Keratinocyte (primary cell): Measurements from ENCODE around the gene PARP4.
"Not testable (repeated sequence)": the region's sequence is repeated elsewhere in the genome, so short reads cannot be mapped to it uniquely, and the experiment has no call there.

ENCODE experiments used
- EZH2 ChIP-seq: IDR thresholded peaks from one replicate; pipeline ENCODE4 v1.6.1; 2012; ENCODE audit warnings: inconsistent platforms, mild to moderate bottlenecking, low read length, moderate library complexity
- TF ChIP-seq, protein P1 (sequence below), 3 experiments: IDR thresholded peaks in 1 of 3; conservative IDR thresholded peaks in 1 of 3; optimal IDR thresholded peaks in 1 of 3; 2 replicates in 2 of 3; 3 replicates in 1 of 3; pipeline versions ENCODE3 to v1.5.1; 2011; ENCODE audit warnings: low read length in 3 of 3, mild to moderate bottlenecking in 3 of 3, moderate library complexity in 2 of 3, control low read depth in 1 of 3, inconsistent platforms in 1 of 3; ENCODE audit not compliant: insufficient read depth in 2 of 3; ENCODE audit errors: extremely low read depth in 1 of 3

DNA sequence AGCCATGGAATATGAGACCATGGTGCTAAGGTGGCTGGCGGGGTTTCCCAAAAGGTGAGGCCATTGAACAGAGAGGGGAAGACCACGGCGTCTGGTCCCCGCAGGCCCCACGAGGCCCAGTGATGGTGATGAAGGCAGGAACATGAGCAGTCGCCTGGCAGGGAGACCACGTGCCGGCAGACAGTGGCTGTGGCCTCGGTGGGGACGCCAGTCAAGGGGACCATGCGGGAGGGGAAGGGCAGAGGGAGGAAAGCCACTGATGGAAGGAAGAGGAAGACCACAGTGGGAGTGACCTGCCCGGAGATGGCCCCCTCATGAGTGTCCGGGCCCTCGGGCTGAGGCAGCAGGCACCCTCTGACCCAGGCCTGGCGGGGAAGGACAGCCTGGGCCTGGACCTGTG lies 127.6 kb downstream of the PARP4 start:
- TF ChIP-seq, protein P1, sequence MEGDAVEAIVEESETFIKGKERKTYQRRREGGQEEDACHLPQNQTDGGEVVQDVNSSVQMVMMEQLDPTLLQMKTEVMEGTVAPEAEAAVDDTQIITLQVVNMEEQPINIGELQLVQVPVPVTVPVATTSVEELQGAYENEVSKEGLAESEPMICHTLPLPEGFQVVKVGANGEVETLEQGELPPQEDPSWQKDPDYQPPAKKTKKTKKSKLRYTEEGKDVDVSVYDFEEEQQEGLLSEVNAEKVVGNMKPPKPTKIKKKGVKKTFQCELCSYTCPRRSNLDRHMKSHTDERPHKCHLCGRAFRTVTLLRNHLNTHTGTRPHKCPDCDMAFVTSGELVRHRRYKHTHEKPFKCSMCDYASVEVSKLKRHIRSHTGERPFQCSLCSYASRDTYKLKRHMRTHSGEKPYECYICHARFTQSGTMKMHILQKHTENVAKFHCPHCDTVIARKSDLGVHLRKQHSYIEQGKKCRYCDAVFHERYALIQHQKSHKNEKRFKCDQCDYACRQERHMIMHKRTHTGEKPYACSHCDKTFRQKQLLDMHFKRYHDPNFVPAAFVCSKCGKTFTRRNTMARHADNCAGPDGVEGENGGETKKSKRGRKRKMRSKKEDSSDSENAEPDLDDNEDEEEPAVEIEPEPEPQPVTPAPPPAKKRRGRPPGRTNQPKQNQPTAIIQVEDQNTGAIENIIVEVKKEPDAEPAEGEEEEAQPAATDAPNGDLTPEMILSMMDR (optimal IDR thresholded peaks at IDR 0.05 in 1 of 3, IDR thresholded peaks at IDR 0.05 in 1 of 3, conservative IDR thresholded peaks at IDR 0.05 in 1 of 3; ENCODE audit: extremely low read depth in 1 of 3, insufficient read depth in 2 of 3, low read length in 3 of 3), result not testable (repeated sequence)
- TF ChIP-seq EZH2, result not testable (repeated sequence)
